ENCODE measurements around the gene HEYL.

The HEYL gene

GRCh38 chr1:39645411-39646043 is 6.1 kb upstream of the HEYL start:
- H3K4me1 ChIP-seq (ENCODE audit: control insufficient read depth, insufficient read depth, low read length, poor library complexity, severe bottlenecking) = no peaks in the 10 kb centered on the region

DNA sequence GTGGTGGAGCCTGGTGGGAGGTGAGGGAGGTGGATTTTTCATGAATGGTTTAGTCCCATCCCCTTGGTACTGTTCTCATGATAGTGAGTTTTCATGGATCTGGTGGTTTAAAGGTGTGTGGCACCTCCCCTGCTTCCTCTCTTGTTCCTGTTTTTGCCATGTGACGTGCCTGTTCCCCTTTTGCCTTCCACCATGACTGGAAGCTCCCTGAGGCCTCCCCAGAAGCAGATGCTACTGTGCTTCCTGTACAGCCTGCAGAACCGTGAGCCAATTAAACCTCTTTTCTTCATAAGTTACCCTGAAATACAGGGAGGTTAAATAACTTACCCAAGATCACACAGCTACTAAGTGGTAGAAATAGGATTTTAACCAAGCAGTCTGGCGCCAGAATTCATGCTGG is 4.3 kb upstream of the HEYL start:
- Histone ChIP-seq H3K9me3 (ENCODE audit: control insufficient read depth, low read length) (no peaks in the 10 kb centered on the region), H3K27ac (ENCODE audit: insufficient read depth, low read length, poor library complexity, severe bottlenecking) (no peak overlapping the region), H3K4me1 (ENCODE audit: control insufficient read depth, insufficient read depth, low read length, poor library complexity, severe bottlenecking) (peaks cover 5% of the 10 kb centered on the region), H3K36me3 (ENCODE audit: control insufficient read depth, insufficient read depth, low read length) (no peaks in the 10 kb centered on the region), H3K27me3 (replicated peaks; ENCODE audit: control insufficient read depth, insufficient read depth, low read length, poor library complexity, severe bottlenecking) (no peaks in the 10 kb centered on the region), H3K4me3 (ENCODE audit: insufficient read depth, low read depth, low read length, poor library complexity, severe bottlenecking) (no peak overlapping the region)
- no peak for DNase-seq

More at GRCh38 chr1:39645411-39646043, 6.1 kb upstream of the HEYL start:
- Histone ChIP-seq H3K9me3 (ENCODE audit: control insufficient read depth, low read length) (no peaks in the 10 kb centered on the region), H3K27me3 (replicated peaks; ENCODE audit: control insufficient read depth, insufficient read depth, low read length, poor library complexity, severe bottlenecking) (no peaks in the 10 kb centered on the region), H3K27ac (ENCODE audit: insufficient read depth, low read length, poor library complexity, severe bottlenecking) (no peak overlapping the region), H3K4me3 (ENCODE audit: insufficient read depth, low read depth, low read length, poor library complexity, severe bottlenecking) (no peak overlapping the region), H3K36me3 (ENCODE audit: control insufficient read depth, insufficient read depth, low read length) (no peaks in the 10 kb centered on the region)
- DNase-seq = no peak

DNA sequence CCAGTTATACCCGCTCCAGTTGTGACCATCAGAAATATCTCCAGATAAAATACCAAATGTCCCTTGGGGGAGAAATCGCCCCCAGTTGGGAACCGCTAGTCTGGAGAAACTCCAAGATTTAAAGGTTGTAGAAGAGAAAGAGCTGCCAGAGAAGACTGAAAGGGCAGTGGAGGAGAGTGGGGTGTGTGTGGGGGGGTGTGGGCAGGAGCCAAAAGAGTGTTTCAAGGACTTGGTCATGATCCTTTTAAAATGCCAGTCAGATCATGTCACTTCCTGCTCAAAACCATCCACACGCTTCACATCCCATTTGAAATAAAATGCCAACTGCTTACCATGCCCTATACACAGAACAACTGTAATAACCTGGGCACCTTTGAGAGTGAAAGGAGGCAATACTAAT is 3.4 kb upstream of the HEYL start:
- Histone ChIP-seq H3K36me3 (ENCODE audit: control insufficient read depth, insufficient read depth, low read length) (no peaks in the 10 kb centered on the region), H3K4me3 (ENCODE audit: insufficient read depth, low read depth, low read length, poor library complexity, severe bottlenecking) (no peak overlapping the region), H3K27ac (ENCODE audit: insufficient read depth, low read length, poor library complexity, severe bottlenecking) (no peak overlapping the region), H3K4me1 (ENCODE audit: control insufficient read depth, insufficient read depth, low read length, poor library complexity, severe bottlenecking) (peaks cover 5% of the 10 kb centered on the region), H3K27me3 (replicated peaks; ENCODE audit: control insufficient read depth, insufficient read depth, low read length, poor library complexity, severe bottlenecking) (no peaks in the 10 kb centered on the region), H3K9me3 (ENCODE audit: control insufficient read depth, low read length) (no peaks in the 10 kb centered on the region)
- DNase-seq = no peak

GRCh38 chr1:39640861-39641260 is 1.4 kb upstream of the HEYL start:
- Histone ChIP-seq H3K9me3 (ENCODE audit: control insufficient read depth, low read length) (no peaks in the 10 kb centered on the region), H3K36me3 (ENCODE audit: control insufficient read depth, insufficient read depth, low read length) (no peaks in the 10 kb centered on the region), H3K4me3 (ENCODE audit: insufficient read depth, low read depth, low read length, poor library complexity, severe bottlenecking) (no peak overlapping the region), H3K27me3 (replicated peaks; ENCODE audit: control insufficient read depth, insufficient read depth, low read length, poor library complexity, severe bottlenecking) (no peaks in the 10 kb centered on the region), H3K4me1 (ENCODE audit: control insufficient read depth, insufficient read depth, low read length, poor library complexity, severe bottlenecking) (peaks cover 5% of the 10 kb centered on the region), H3K27ac (ENCODE audit: insufficient read depth, low read length, poor library complexity, severe bottlenecking) (no peak overlapping the region)
- no peak for DNase-seq

GRCh38 chr1:39638965-39639304 is 508 bp downstream of the HEYL start:
- peak overlapping the region; percentile 57 for H3K4me3 ChIP-seq (ENCODE audit: insufficient read depth, low read depth, low read length, poor library complexity, severe bottlenecking)
- no peak overlapping the region for H3K27ac ChIP-seq (ENCODE audit: insufficient read depth, low read length, poor library complexity, severe bottlenecking)
- no peaks in the 10 kb centered on the region for H3K9me3 ChIP-seq (ENCODE audit: control insufficient read depth, low read length)

GRCh38 chr1:39637361-39637760 is 2.1 kb downstream of the HEYL start:
- Histone ChIP-seq H3K4me1 (ENCODE audit: control insufficient read depth, insufficient read depth, low read length, poor library complexity, severe bottlenecking) (peaks cover 5% of the 10 kb centered on the region), H3K9me3 (ENCODE audit: control insufficient read depth, low read length) (no peaks in the 10 kb centered on the region), H3K4me3 (ENCODE audit: insufficient read depth, low read depth, low read length, poor library complexity, severe bottlenecking) (no peak overlapping the region), H3K27ac (ENCODE audit: insufficient read depth, low read length, poor library complexity, severe bottlenecking) (no peak overlapping the region), H3K27me3 (replicated peaks; ENCODE audit: control insufficient read depth, insufficient read depth, low read length, poor library complexity, severe bottlenecking) (no peaks in the 10 kb centered on the region), H3K36me3 (ENCODE audit: control insufficient read depth, insufficient read depth, low read length) (no peaks in the 10 kb centered on the region)
- DNase-seq = no peak

More at GRCh38 chr1:39638965-39639304, 508 bp downstream of the HEYL start:
- Histone ChIP-seq H3K36me3 (ENCODE audit: control insufficient read depth, insufficient read depth, low read length) (no peaks in the 10 kb centered on the region), H3K4me1 (ENCODE audit: control insufficient read depth, insufficient read depth, low read length, poor library complexity, severe bottlenecking) (peaks cover 5% of the 10 kb centered on the region), H3K27me3 (replicated peaks; ENCODE audit: control insufficient read depth, insufficient read depth, low read length, poor library complexity, severe bottlenecking) (no peaks in the 10 kb centered on the region)
- DNase-seq = no peak

DNA sequence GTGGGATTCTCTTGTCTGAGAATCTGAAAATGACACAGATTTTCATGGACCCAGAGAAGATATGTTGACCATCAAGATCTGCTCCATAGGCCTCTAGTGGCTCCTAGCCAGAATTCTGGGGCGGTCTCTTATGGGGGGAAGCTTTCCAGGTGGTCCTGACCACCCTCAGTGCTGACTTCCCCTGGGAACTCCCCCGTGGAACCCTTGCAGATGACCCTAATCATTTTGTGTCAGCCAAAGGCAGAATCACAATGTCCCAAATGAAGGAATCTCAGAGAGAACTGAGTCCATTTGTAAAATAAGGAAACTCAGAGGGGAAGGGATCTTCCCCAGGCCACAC is 3.6 kb downstream of the HEYL start:
- Histone ChIP-seq H3K4me1 (ENCODE audit: control insufficient read depth, insufficient read depth, low read length, poor library complexity, severe bottlenecking) (peaks cover 5% of the 10 kb centered on the region), H3K27ac (ENCODE audit: insufficient read depth, low read length, poor library complexity, severe bottlenecking) (no peak overlapping the region), H3K4me3 (ENCODE audit: insufficient read depth, low read depth, low read length, poor library complexity, severe bottlenecking) (no peak overlapping the region), H3K9me3 (ENCODE audit: control insufficient read depth, low read length) (no peaks in the 10 kb centered on the region), H3K36me3 (ENCODE audit: control insufficient read depth, insufficient read depth, low read length) (no peaks in the 10 kb centered on the region), H3K27me3 (replicated peaks; ENCODE audit: control insufficient read depth, insufficient read depth, low read length, poor library complexity, severe bottlenecking) (no peaks in the 10 kb centered on the region)
- DNase-seq = no peak

- Histone ChIP-seq H3K4me3 (ENCODE audit: insufficient read depth, low read depth, low read length, poor library complexity, severe bottlenecking) (no peak overlapping the region), H3K27ac (ENCODE audit: insufficient read depth, low read length, poor library complexity, severe bottlenecking) (no peak overlapping the region), H3K27me3 (replicated peaks; ENCODE audit: control insufficient read depth, insufficient read depth, low read length, poor library complexity, severe bottlenecking) (no peaks in the 10 kb centered on the region)
These were observed 4.1 kb downstream of the HEYL start for GRCh38 chr1:39635205-39635870.

DNA sequence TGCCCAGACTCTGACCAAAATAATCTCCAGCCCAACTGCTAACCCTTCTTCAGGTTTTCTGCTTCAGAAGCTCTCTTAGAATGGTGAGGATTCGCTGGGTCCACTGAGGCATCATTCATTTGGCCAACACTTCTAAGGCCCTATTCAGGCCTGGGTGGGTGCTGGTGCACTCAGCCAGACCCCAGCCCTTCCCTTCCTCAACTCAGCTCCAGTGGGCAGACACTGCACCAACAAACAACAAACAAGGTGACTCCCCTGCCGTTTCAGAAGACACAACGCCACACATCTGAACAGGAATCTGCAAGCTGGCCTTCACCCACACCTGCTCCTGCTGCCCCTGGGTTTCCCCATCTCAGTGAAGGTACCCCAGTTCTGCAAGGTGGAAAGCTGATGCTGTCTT is 6.0 kb downstream of the HEYL start:
- Histone ChIP-seq H3K27me3 (replicated peaks; ENCODE audit: control insufficient read depth, insufficient read depth, low read length, poor library complexity, severe bottlenecking) (no peaks in the 10 kb centered on the region), H3K4me1 (ENCODE audit: control insufficient read depth, insufficient read depth, low read length, poor library complexity, severe bottlenecking) (no peaks in the 10 kb centered on the region), H3K27ac (ENCODE audit: insufficient read depth, low read length, poor library complexity, severe bottlenecking) (no peak overlapping the region), H3K36me3 (ENCODE audit: control insufficient read depth, insufficient read depth, low read length) (no peaks in the 10 kb centered on the region), H3K9me3 (ENCODE audit: control insufficient read depth, low read length) (no peaks in the 10 kb centered on the region), H3K4me3 (ENCODE audit: insufficient read depth, low read depth, low read length, poor library complexity, severe bottlenecking) (no peak overlapping the region)
- no peak for DNase-seq

More at GRCh38 chr1:39635205-39635870, 4.1 kb downstream of the HEYL start:
- no peak for DNase-seq
- Histone ChIP-seq H3K4me1 (ENCODE audit: control insufficient read depth, insufficient read depth, low read length, poor library complexity, severe bottlenecking) (peaks cover 5% of the 10 kb centered on the region), H3K9me3 (ENCODE audit: control insufficient read depth, low read length) (no peaks in the 10 kb centered on the region), H3K36me3 (ENCODE audit: control insufficient read depth, insufficient read depth, low read length) (no peaks in the 10 kb centered on the region)

DNA sequence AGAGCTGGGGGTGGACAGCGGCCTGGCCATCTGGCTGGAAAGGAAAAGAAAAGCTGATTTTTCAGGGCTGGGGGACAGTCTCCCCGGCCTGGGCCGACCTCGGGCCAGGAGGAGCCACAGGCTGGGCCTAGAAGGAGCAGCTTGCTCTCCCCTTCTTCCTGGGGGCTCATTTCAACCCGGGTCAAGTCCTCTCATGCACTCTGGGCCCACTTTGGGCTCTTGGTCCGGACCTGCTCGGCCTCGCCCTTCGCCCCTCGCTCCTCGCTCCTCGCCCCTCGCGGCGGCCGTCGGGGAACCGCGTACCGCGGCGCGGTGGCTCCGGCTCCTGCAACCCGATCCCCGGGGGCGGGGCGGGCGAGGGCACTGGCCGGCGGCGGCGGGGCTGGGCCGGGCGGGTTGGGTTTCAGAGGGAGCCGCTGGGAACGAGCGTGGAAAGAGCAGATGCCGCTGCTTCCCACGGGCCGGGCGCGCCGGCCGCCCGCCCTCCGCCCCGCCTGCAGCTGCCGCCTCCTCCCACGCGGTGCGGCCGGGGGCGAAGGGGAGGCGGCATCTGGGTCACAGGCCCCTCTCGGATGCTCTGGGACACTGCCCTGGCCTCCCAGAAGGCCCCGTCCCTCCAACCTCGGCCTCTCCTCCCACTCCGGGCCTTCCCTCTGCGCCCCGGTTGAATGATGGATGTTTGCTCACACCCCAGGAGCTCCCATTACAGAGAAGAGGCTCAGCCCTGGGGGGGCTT is 6.6 kb downstream of the HEYL start:
- H3K4me1 ChIP-seq (ENCODE audit: control insufficient read depth, insufficient read depth, low read length, poor library complexity, severe bottlenecking) = no peaks in the 10 kb centered on the region
- H3K27ac ChIP-seq (ENCODE audit: insufficient read depth, low read length, poor library complexity, severe bottlenecking) = no peak overlapping the region
- H3K27me3 ChIP-seq (replicated peaks; ENCODE audit: control insufficient read depth, insufficient read depth, low read length, poor library complexity, severe bottlenecking) = no peaks in the 10 kb centered on the region
- no peaks in the 10 kb centered on the region for H3K36me3 ChIP-seq (ENCODE audit: control insufficient read depth, insufficient read depth, low read length)
- no peak for DNase-seq
- no peaks in the 10 kb centered on the region for H3K9me3 ChIP-seq (ENCODE audit: control insufficient read depth, low read length)
- no peak overlapping the region for H3K4me3 ChIP-seq (ENCODE audit: insufficient read depth, low read depth, low read length, poor library complexity, severe bottlenecking)

Data from effector memory CD4-positive, alpha-beta T cell (primary cell).